ENCODE measurements around the gene LIX1L. TPM values are rescaled to one million over a fixed set of nuclear protein-coding genes. Genes with fewer than 3 reads are reported as not detected.

LIX1L gene
- total RNA-seq, 1 donor from 2014 or later = 4.5 TPM

DNA sequence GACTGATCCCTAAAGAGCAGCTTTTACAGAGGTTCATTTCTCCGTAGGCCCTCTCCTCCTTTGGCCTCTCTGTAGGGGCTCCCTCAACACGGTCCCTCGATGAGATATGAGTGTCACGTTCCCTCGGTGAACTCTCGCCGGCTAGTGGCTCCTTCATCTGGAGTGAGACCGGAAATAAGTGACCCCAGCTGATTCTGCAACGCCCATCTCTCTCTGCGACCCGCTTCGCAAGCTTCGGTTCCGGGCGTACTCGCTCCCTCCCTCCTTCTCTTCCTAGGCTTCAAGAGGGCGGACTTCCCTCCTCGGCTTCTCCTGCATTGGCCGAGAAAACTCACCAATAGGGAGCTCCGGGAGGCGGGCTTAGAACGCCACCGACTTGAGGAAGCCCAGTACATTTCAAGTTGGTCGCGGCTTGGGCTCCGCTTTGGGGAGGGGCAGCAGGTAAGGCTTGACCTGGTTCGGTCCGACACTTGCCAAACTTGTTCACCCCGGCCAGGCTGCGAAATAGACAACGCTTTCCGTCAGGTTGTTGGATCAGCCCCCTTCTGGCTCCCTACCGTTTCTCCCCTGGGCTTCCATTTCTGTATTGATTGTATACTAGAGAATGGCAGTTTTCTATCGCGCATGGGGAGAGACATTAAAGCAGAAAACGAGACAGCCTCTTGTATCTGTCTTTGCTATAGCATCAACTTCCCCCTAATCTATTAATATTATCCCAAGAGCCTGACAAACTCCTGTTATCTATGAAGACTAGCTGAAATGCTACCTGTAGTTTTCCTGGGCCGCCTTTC, 6.7 kb upstream of the LIX1L start, which contains the start of the genes ANKRD34A and POLR3GL:
Gene ANKRD34A (minus strand): TSS at position 248 of the 791 bp plus-strand sequence. CDS start 2,816 bp downstream, outside the sequence.
Gene POLR3GL (plus strand): TSS at position 363 of the 791 bp plus-strand sequence. CDS start 10,176 bp downstream, outside the sequence.
- TF ChIP-seq, protein P1, sequence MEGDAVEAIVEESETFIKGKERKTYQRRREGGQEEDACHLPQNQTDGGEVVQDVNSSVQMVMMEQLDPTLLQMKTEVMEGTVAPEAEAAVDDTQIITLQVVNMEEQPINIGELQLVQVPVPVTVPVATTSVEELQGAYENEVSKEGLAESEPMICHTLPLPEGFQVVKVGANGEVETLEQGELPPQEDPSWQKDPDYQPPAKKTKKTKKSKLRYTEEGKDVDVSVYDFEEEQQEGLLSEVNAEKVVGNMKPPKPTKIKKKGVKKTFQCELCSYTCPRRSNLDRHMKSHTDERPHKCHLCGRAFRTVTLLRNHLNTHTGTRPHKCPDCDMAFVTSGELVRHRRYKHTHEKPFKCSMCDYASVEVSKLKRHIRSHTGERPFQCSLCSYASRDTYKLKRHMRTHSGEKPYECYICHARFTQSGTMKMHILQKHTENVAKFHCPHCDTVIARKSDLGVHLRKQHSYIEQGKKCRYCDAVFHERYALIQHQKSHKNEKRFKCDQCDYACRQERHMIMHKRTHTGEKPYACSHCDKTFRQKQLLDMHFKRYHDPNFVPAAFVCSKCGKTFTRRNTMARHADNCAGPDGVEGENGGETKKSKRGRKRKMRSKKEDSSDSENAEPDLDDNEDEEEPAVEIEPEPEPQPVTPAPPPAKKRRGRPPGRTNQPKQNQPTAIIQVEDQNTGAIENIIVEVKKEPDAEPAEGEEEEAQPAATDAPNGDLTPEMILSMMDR (IDR thresholded peaks at IDR 0.05; ENCODE audit: unreplicated experiment) = no peak
- H3K4me1 Mint-ChIP-seq (ENCODE audit: low read depth) = peaks cover 20% of the 10 kb centered on the region
- H3K27me3 Mint-ChIP-seq = peaks cover 41% of the 10 kb centered on the region
- peak within 1 kb of the TSS; percentile 90 for H3K27ac Mint-ChIP-seq
- H3K9me3 Mint-ChIP-seq (ENCODE audit: low read depth) = no peaks in the 10 kb centered on the region
- H3K36me3 Mint-ChIP-seq (ENCODE audit: insufficient read depth) = peaks cover 5% of the 10 kb centered on the region
- DNase-seq (ENCODE audit: low spot score, unreplicated experiment) = peak; percentile 73
- H3K4me3 Mint-ChIP-seq (ENCODE audit: low read depth) = peak within 1 kb of the TSS; percentile 88

GRCh38 chr1:145963265-145964019, 5.6 kb upstream of the LIX1L start:
- Mint-ChIP-seq H3K27ac (no peak overlapping the region), H3K36me3 (ENCODE audit: insufficient read depth) (peaks cover 4% of the 10 kb centered on the region), H3K4me1 (ENCODE audit: low read depth) (peaks cover 20% of the 10 kb centered on the region), H3K4me3 (ENCODE audit: low read depth) (peak overlapping the region; percentile 88), H3K9me3 (ENCODE audit: low read depth) (no peaks in the 10 kb centered on the region), H3K27me3 (peaks cover 52% of the 10 kb centered on the region)
- no peak for DNase-seq (ENCODE audit: low spot score, unreplicated experiment)
- TF ChIP-seq, protein P1 (IDR thresholded peaks at IDR 0.05; ENCODE audit: unreplicated experiment) = no peak

- peaks cover 59% of the 10 kb centered on the region for H3K27me3 Mint-ChIP-seq
- no peak for DNase-seq (ENCODE audit: low spot score, unreplicated experiment)
- H3K9me3 Mint-ChIP-seq (ENCODE audit: low read depth) = no peaks in the 10 kb centered on the region
- no peaks in the 10 kb centered on the region for H3K36me3 Mint-ChIP-seq (ENCODE audit: insufficient read depth)
- peak overlapping the region; percentile 83 for H3K4me3 Mint-ChIP-seq (ENCODE audit: low read depth)
- TF ChIP-seq, protein P1 (IDR thresholded peaks at IDR 0.05; ENCODE audit: unreplicated experiment) = no peak
- H3K27ac Mint-ChIP-seq = no peak overlapping the region
- peaks cover 25% of the 10 kb centered on the region for H3K4me1 Mint-ChIP-seq (ENCODE audit: low read depth)
Measured at GRCh38 chr1:145962157-145963102, 4.6 kb upstream of the LIX1L start.

DNA sequence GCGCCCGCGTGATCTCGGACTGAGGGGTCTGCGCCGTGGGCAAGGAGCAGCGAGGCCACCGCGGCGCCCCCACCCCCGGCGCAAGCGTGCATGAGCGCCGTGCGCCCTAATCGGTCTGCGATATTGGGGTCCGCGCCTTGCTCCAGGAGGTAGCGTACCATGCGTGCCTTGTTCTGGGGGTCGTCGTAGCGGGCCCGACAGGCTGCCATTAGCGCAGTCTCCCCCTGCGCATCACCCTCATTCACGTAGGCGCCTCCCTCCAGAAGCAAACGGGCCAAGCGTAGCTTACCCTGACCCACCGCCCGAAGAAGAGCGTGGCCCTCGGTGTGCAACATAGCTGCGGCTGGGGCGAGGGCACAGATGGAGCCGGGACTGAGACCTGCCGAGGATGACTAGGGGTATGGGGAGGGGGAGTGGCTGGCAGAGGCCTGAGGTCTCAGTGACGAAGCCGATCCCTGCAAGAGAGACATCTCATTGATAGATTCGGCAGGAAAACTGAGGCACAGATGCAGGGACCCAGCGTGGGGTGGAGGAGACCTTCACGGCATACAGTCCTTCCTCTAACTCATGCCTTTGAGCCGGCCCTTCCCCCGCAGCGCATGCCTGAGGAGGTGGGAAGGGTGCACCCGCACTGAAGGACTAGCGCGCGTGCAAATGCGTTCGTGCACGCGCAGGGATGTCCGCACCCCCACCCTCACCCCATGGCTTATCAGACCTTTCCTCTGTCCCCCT, 3.8 kb upstream of the LIX1L start:
- Mint-ChIP-seq H3K36me3 (ENCODE audit: insufficient read depth) (no peaks in the 10 kb centered on the region), H3K27me3 (peaks cover 68% of the 10 kb centered on the region), H3K4me1 (ENCODE audit: low read depth) (peaks cover 29% of the 10 kb centered on the region), H3K4me3 (ENCODE audit: low read depth) (peak overlapping the region; percentile 83), H3K9me3 (ENCODE audit: low read depth) (no peaks in the 10 kb centered on the region), H3K27ac (peak overlapping the region; percentile 12)
- TF ChIP-seq, protein P1 (IDR thresholded peaks at IDR 0.05; ENCODE audit: unreplicated experiment) = no peak
- no peak for DNase-seq (ENCODE audit: low spot score, unreplicated experiment)

All from progenitor cell of endocrine pancreas (in vitro differentiated cells).